Head of caudate nucleus (tissue), 42 donors: ENCODE results near the gene SPNS1.
"Not testable (repeated sequence)": the region's sequence is repeated elsewhere in the genome, so short reads cannot be mapped to it uniquely, and the experiment has no call there.

Experiments used
- DNase-seq, 42 donors: peaks; one replicate each; pipeline versions ENCODE4 v3.0.0 to v3.0.0-alpha.2; 2020 to 2021; ENCODE audit warnings: mixed read lengths in 7 of 42
- intact Hi-C: fragments of 100-400 bp; cut with DNase I; formaldehyde crosslinking; loops from one replicate; pipeline ENCODE4 v1.15.0; 2022

The SPNS1 gene

GRCh38 chr16:28950648-28951409 is 23.7 kb upstream of the SPNS1 start, which contains the start of gene NFATC2IP:
Gene NFATC2IP (plus strand): TSS chr16:28950937. CDS start chr16:28951012, 75 bp downstream.
- intact Hi-C loops, result loop anchor here (2.0 to 5.0 kb wide), 2 partner anchors 26 to 89 kb away; partner anchors contain the start of genes RABEP2 and SH2B1
- peak; percentile 99 to 100 (median 100) for DNase-seq

- intact Hi-C loops, result loop anchor here (2.0 to 5.0 kb wide), 2 partner anchors 27 to 89 kb away; partner anchors contain the start of genes RABEP2 and SH2B1
- DNase-seq, result peak in 7 of 42 donors; percentile 5 to 44 (median 15)
Observed at GRCh38 chr16:28951410-28951943, 23.1 kb upstream of the SPNS1 start.

- intact Hi-C loops, result no loop called here
- no peak for DNase-seq
Observed at GRCh38 chr16:28958216-28958615, 16.4 kb upstream of the SPNS1 start.

GRCh38 chr16:28958836-28959235 is 15.7 kb upstream of the SPNS1 start:
- DNase-seq, result no peak
- intact Hi-C loops, result no loop called here

- no peak for DNase-seq
- intact Hi-C loops, result no loop called here
Observed at GRCh38 chr16:28964072-28964471, 10.5 kb upstream of the SPNS1 start.

- intact Hi-C loops, result no loop called here
- DNase-seq, result no peak
Observed at GRCh38 chr16:28964496-28964895, 10.1 kb upstream of the SPNS1 start.

GRCh38 chr16:28967156-28967555 is 7.4 kb upstream of the SPNS1 start:
- intact Hi-C loops, result no loop called here
- no peak for DNase-seq

GRCh38 chr16:28969696-28970095 is 4.9 kb upstream of the SPNS1 start:
- DNase-seq, intact Hi-C loops: not testable (repeated sequence)

GRCh38 chr16:28974007-28974436 is 556 bp upstream of the SPNS1 start:
- DNase-seq, result peak; percentile 55 to 90 (median 75)
- intact Hi-C loops, result no loop called here

- intact Hi-C loops, result no loop called here
- DNase-seq, result peak in 8 of 42 donors; percentile 4 to 23 (median 12)
Observed at GRCh38 chr16:28975158-28975599, 601 bp downstream of the SPNS1 start.

- no peak for DNase-seq
- intact Hi-C loops, result no loop called here
Observed at GRCh38 chr16:28977703-28978662, 3.4 kb downstream of the SPNS1 start.

- intact Hi-C loops, DNase-seq: not testable (repeated sequence)
Observed at GRCh38 chr16:28980330-28980729, 5.8 kb downstream of the SPNS1 start.

GRCh38 chr16:28980929-28981328 is 6.4 kb downstream of the SPNS1 start:
- DNase-seq, result no peak
- intact Hi-C loops, result no loop called here

GRCh38 chr16:28981517-28981916 is 6.9 kb downstream of the SPNS1 start:
- intact Hi-C loops, result no loop called here
- no peak for DNase-seq

- no peak for DNase-seq
- intact Hi-C loops, result no loop called here
Observed at GRCh38 chr16:28982418-28982817, 7.8 kb downstream of the SPNS1 start.

GRCh38 chr16:28982949-28983348 is 8.4 kb downstream of the SPNS1 start:
- intact Hi-C loops, result no loop called here
- no peak for DNase-seq

- DNase-seq, result no peak
- intact Hi-C loops, result no loop called here
Observed at GRCh38 chr16:28983644-28984043, 9.1 kb downstream of the SPNS1 start.

GRCh38 chr16:28984091-28984490 is 9.5 kb downstream of the SPNS1 start:
- intact Hi-C loops, result no loop called here
- no peak for DNase-seq

- intact Hi-C loops, result no loop called here
- no peak for DNase-seq
Observed at GRCh38 chr16:28984619-28985135, 10.1 kb downstream of the SPNS1 start, which contains the start of gene LAT. Gene LAT (plus strand): TSS chr16:28985052. CDS start chr16:28985418, 366 bp downstream.
